Central memory CD8-positive, alpha-beta T cell (primary cell): ENCODE measurements around the gene ATG9B.
A peak's percentile ranks its signal among the peaks of the same experiment; 100 is the strongest.

Experiments used
- ATAC-seq: fragments of 150-1000 bp; cut with Tn5 transposase; replicated peaks from 2 replicates; pipeline ENCODE4 v1.10.0; 2022; ENCODE audit warnings: mild to moderate bottlenecking, moderate FRiP score, moderate number of reproducible peaks; ENCODE audit not compliant: poor library complexity, severe bottlenecking; ENCODE audit errors: extremely low read depth
- DNase-seq, 2 donors: peaks; one replicate each; pipeline ENCODE4 v3.0.0; 2021; ENCODE audit warnings: low spot score in 2 of 2
- H3K27ac Mint-ChIP-seq: one replicate; pipeline ENCODE4 v1.8.0; 2022; ENCODE audit warnings: low read depth, mild to moderate bottlenecking, moderate library complexity, mixed read lengths
- H3K27me3 Mint-ChIP-seq: one replicate; pipeline ENCODE4 v1.8.0; 2022; ENCODE audit warnings: mixed read lengths
- H3K36me3 Mint-ChIP-seq: one replicate; pipeline ENCODE4 v1.8.0; 2022; ENCODE audit warnings: mild to moderate bottlenecking, moderate library complexity, mixed read lengths; ENCODE audit not compliant: insufficient read depth
- H3K4me1 Mint-ChIP-seq: one replicate; pipeline ENCODE4 v1.8.0; 2022; ENCODE audit warnings: mixed read lengths
- H3K4me3 Mint-ChIP-seq: one replicate; pipeline ENCODE4 v1.8.0; 2022; ENCODE audit warnings: mild to moderate bottlenecking, moderate library complexity, mixed read lengths
- H3K9me3 Mint-ChIP-seq: one replicate; pipeline ENCODE4 v1.8.0; 2022; ENCODE audit warnings: mixed read lengths

Gene ATG9B

DNA sequence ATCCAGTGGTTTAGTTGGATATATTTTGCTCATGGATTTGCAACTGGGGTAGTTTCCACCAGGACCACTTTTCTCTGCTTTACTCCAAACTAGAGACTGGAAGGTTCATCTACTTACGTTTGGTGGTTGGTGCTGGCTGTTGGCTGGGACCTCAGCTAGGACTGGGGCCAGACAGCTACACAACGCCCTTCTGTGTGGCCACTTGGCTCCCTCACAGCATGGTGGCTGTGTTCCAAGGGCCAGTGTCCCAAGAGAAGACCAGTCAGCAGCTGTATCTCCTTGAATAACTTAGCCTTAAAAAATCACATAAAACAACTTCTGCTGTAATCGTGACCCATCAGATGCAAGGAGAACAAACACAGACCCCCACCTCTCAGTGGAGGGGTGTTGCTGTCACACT is 41.9 kb downstream of the ATG9B start:
- Mint-ChIP-seq H3K27ac (no peak overlapping the region), H3K4me1 (peaks cover 18% of the 10 kb centered on the region), H3K36me3 (peaks cover 2% of the 10 kb centered on the region), H3K27me3 (peaks cover 63% of the 10 kb centered on the region), H3K9me3 (no peaks in the 10 kb centered on the region), H3K4me3 (no peak overlapping the region)
- DNase-seq (no peak), ATAC-seq (no peak)

DNA sequence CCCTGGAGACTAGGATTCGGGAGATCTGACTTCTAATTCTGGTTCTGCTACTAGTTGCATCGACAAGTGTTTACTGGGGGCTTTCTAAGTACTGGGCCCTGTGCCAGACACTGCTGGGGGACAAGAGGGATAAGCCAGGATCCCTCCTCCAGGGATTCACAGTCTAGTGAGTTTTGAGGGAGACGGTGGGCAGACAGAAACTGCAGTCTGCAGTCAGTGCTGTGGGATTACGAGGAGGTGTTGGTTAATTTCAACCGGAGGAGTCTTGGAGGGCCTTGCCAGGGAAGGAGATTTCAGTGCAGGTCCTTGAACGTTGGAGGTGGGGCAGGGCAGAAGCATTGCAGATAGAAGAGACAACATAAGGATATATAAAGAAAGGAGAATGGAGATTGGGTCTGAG is 42.6 kb downstream of the ATG9B start:
- peaks cover 26% of the 10 kb centered on the region for H3K4me1 Mint-ChIP-seq
- no peak overlapping the region for H3K4me3 Mint-ChIP-seq
- H3K27ac Mint-ChIP-seq, result no peak overlapping the region
- peaks cover 71% of the 10 kb centered on the region for H3K27me3 Mint-ChIP-seq
- DNase-seq (no peak), ATAC-seq (no peak)
- peaks cover 5% of the 10 kb centered on the region for H3K36me3 Mint-ChIP-seq
- no peaks in the 10 kb centered on the region for H3K9me3 Mint-ChIP-seq

DNA sequence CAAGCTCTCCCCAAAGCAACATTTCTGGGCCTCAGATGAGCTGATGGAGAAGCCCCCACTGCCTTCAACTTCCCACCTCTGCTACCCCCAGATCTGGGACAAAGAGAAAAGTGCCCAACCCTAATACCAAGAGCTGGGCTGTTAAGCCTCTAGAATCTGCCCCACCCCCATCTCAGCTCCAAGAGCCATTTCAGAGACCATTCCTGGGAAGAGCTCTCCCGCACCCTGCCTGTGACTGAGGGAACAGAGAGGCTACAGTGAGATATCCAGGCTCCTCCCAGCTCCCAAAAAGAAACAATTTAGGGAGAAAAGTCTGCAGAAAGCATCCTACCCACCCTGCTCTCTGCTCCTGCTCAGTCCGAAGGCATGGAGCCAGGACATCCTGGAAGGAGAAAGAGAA is 43.6 kb downstream of the ATG9B start:
- Mint-ChIP-seq H3K36me3 (peaks cover 5% of the 10 kb centered on the region), H3K27ac (no peak overlapping the region), H3K9me3 (no peaks in the 10 kb centered on the region), H3K4me3 (no peak overlapping the region), H3K27me3 (peaks cover 70% of the 10 kb centered on the region), H3K4me1 (peaks cover 21% of the 10 kb centered on the region)
- ATAC-seq (no peak), DNase-seq (no peak)

DNA sequence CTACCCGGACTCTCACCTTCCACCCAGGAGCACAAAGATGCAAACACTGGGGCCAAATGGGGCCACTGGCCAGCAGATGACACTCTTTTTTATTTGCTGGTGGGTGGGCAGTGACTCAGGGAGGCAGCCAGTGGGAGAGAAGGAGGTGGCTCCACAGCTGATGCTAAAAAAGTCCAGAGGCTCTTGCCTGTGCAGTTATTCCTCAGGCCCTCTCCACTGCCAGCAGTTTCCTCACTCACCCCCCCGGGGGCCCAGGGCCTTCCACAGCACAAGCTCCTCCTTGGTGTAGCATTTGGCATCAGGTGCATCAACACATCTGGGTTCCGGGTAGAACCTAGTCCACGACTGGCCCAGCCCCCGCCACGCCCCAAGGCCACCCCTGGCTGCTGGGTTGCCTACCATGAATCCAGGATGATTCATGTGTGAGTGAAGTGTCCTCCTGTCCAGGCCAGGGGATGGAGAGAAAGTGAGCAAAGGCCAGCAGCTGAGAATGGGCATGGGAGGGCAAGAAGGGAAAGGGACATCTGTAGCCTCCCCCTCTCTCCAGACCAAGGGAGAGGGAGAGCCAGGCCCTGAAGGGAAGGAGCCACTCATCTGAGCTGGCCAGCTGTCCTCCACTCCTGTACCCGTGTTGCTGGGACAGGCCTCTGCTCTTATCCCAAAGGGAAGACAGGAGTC is 44.4 kb downstream of the ATG9B start:
- ATAC-seq (no peak), DNase-seq (no peak)
- peaks cover 67% of the 10 kb centered on the region for H3K27me3 Mint-ChIP-seq
- peak overlapping the region; percentile 31 for H3K4me3 Mint-ChIP-seq
- H3K9me3 Mint-ChIP-seq, result no peaks in the 10 kb centered on the region
- no peak overlapping the region for H3K27ac Mint-ChIP-seq
- H3K36me3 Mint-ChIP-seq, result peaks cover 5% of the 10 kb centered on the region
- peaks cover 24% of the 10 kb centered on the region for H3K4me1 Mint-ChIP-seq

DNA sequence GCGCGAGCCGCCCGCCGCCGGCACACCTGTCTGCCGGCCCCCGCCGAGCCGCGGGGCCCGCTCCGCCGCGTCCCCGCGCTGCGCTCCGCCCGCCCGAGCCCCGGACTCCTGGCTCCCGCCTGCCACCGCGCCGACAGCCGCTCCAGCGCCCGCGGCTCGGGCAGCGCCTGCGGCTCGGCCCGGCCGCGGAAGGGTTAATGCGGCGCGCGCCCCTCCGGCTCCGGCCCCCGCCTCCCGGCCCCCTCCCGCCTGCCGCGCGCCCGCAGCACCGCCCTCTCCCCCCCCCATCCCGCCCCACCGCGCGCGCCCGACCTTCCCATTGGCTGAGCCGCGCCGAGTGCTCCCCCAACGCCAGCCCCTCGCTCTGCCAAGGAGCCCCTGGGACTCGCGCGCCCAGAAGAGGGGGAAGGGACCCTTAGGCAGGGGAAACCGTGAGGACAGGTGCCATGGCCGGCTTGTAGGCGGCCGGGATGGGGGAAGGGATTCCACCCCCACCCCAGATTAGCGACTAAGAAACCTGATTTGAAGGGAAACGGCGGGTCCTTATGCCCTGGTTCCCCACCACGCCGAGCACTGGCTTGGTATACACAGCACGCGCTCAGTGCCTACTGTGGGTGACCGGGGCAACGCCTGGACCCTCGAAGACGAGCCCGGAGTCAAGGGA is 46.0 kb downstream of the ATG9B start, which contains the start of gene KCNH2:
KCNH2 (minus strand) TSS at position 196 of the 664 bp plus-strand sequence. CDS start 408 bp downstream, outside the sequence.
- Mint-ChIP-seq H3K4me1 (peaks cover 33% of the 10 kb centered on the region), H3K4me3 (peak within 1 kb of the TSS; percentile 82), H3K9me3 (no peaks in the 10 kb centered on the region), H3K27ac (no peak within 1 kb of the TSS), H3K27me3 (peaks cover 63% of the 10 kb centered on the region), H3K36me3 (peaks cover 7% of the 10 kb centered on the region)
- ATAC-seq (no peak), DNase-seq (no peak)

DNA sequence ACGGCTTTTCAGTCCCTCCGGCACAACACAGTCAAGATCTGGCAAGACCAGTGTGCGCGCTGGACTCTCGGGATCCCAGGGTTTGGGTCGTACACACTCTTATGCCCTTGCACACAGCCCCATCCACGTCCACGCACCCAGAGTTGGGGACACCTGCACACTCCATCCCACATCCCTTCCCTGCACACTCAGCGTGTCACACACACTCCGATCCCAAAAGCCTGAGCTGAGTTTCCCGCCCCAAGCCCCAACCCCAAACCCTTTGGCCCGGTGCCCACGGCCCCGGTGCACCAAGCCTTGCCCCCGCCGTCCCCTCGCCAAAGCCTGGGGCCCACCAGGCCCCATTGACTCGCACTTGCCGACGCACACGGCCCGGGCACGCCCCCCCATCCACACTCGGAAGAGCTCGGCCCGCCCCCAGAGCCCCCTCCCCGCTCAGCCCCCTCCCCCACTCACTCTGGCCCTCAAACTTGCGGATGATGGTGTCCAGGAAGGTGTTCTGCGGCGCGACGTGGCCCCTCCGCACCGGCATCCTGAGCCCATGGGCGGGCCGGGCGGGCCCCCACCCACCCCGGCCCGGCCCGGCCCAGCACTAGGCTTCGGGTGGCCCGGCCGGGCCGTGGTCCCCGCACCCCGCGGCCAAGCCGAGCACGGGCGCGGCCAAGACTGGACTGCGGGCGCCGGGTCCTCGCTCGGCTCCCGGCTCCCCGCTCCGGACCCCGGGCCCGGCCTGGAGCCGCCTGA is 46.7 kb downstream of the ATG9B start:
- peaks cover 7% of the 10 kb centered on the region for H3K36me3 Mint-ChIP-seq
- no peaks in the 10 kb centered on the region for H3K9me3 Mint-ChIP-seq
- DNase-seq, result no peak
- no peak overlapping the region for H3K27ac Mint-ChIP-seq
- no peak for ATAC-seq
- peaks cover 33% of the 10 kb centered on the region for H3K4me1 Mint-ChIP-seq
- H3K27me3 Mint-ChIP-seq, result peaks cover 56% of the 10 kb centered on the region
- peak overlapping the region; percentile 82 for H3K4me3 Mint-ChIP-seq

DNA sequence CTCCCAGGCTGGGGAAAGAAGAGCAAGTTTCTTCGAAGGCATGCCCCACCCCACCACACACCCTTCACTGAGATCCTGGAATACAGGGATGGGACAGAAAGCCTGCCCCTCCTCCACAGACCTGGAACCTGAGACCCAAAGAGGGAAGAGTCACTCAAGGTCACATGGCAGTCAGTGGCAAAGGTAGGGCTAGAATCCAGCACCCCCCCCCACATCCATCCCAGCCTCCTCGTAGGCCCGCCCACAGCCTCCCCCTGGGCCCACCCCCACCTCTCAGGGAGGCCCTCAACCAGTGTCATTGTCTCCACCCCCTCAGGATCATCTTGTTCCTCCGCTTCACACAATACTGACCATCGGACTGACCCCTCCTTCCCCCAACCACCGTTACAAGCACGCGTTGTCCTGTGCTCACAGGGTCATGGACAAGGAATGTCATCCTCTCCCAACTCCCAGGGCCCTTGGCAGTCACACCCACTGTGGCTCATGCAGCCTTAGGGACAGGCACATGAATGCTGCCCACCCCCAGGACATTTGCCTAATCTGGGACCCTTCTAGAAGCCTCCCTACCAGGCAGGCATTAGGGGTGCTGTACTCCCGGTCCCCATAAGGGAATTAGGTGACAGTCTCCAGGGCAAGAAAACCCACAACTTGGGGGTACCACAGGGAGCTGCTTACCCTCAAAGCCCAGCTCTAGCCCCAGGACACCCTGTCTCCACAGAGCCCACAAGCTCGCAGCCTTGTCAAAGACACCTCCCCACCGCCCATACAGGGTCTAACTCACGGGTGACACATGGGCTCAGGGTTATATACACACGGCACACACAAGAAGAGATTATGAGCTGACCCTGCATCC is 47.5 kb downstream of the ATG9B start:
- peaks cover 53% of the 10 kb centered on the region for H3K27me3 Mint-ChIP-seq
- DNase-seq (no peak), ATAC-seq (no peak)
- peak overlapping the region; percentile 77 for H3K27ac Mint-ChIP-seq
- peak overlapping the region; percentile 82 for H3K4me3 Mint-ChIP-seq
- H3K36me3 Mint-ChIP-seq, result peaks cover 7% of the 10 kb centered on the region
- no peaks in the 10 kb centered on the region for H3K9me3 Mint-ChIP-seq
- peaks cover 33% of the 10 kb centered on the region for H3K4me1 Mint-ChIP-seq

DNA sequence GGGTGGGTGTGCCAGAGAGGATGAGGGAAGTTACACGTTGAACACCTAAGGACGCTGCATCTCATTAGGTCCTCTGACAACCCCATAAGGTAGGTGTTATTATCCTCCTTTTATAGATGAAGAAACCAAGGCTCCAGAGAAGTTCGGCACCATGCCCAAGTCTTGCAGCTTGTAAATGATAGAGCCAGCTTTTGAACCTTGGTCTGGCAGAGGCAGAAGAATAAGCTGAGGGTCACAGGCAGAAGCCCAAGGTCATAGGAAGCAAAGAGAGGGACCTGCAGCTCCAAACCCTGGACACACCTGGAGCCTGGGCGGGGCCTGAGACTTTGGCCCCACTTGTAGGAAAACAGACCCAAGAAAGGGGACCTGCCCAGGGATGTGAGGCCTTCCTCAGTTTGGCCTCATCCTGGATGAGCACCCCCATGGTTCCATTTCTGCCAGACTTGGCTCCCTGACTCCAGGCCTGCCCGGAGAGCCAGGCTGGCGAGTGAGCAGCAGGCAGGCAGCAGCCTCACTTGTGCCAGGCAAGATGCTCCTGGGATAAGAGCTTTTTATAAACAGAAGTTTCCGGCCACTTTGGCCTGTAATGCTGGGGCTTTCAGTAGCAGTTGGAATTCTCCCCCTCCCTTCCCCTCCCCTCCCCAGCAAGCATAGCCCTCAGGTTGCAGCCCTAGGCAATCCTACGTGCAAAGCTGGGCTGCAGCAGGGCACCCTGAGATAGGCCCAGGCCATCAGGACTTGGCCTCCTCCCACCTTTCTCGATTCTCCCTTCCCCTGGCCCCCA is 48.6 kb downstream of the ATG9B start:
- peaks cover 43% of the 10 kb centered on the region for H3K27me3 Mint-ChIP-seq
- H3K36me3 Mint-ChIP-seq, result peaks cover 7% of the 10 kb centered on the region
- no peaks in the 10 kb centered on the region for H3K9me3 Mint-ChIP-seq
- ATAC-seq (no peak), DNase-seq (no peak)
- peak overlapping the region; percentile 82 for H3K4me3 Mint-ChIP-seq
- peak overlapping the region; percentile 62 for H3K27ac Mint-ChIP-seq
- H3K4me1 Mint-ChIP-seq, result peaks cover 33% of the 10 kb centered on the region

DNA sequence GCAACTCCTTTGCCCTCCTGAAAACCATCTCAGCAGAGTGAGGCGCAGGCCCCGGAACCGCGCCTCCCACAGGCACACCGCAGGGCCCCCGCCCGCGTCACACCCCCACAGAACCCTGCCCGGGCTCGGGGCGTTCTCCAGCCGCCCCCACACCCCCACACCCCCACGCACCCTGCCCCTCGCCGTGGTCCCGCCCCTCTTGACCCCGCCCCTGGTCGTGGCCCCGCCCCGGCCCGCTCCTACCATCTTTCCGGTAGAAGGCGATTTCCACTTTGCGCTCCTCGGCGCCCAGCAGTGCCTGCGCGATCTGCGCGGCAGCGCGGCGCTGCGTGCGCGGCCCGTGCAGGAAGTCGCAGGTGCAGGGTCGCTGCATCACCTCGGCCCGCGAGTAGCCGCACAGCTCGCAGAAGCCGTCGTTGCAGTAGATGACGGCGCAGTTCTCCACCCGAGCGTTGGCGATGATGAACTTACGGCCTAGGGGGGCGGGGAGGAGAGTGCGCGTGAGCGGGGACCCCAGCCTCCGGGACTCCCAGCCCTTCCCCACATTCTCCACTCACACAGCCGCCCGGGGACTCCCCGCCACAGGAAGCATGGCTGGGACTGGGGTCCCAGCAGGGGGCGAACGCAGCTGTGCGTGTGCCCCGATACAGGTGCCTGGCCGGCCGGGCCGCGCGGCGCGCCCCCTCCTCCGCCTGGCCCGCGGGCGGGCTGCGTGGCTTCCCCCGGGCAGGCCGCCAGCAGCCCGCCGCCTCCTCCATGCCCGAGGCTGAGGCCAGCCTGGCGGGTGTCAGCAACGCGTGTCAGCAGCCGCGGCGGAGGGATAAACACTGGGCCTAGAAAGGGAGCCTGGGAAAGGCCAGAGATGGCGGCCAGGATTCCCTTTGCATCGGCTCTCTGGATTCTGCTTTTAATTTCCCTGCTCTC is 49.6 kb downstream of the ATG9B start:
- DNase-seq (peak; percentile 55 to 65), ATAC-seq (peak; percentile 78)
- Mint-ChIP-seq H3K27ac (peak overlapping the region; percentile 62), H3K4me3 (peak overlapping the region; percentile 82), H3K9me3 (no peaks in the 10 kb centered on the region), H3K27me3 (peaks cover 33% of the 10 kb centered on the region), H3K36me3 (peaks cover 7% of the 10 kb centered on the region), H3K4me1 (peaks cover 33% of the 10 kb centered on the region)

DNA sequence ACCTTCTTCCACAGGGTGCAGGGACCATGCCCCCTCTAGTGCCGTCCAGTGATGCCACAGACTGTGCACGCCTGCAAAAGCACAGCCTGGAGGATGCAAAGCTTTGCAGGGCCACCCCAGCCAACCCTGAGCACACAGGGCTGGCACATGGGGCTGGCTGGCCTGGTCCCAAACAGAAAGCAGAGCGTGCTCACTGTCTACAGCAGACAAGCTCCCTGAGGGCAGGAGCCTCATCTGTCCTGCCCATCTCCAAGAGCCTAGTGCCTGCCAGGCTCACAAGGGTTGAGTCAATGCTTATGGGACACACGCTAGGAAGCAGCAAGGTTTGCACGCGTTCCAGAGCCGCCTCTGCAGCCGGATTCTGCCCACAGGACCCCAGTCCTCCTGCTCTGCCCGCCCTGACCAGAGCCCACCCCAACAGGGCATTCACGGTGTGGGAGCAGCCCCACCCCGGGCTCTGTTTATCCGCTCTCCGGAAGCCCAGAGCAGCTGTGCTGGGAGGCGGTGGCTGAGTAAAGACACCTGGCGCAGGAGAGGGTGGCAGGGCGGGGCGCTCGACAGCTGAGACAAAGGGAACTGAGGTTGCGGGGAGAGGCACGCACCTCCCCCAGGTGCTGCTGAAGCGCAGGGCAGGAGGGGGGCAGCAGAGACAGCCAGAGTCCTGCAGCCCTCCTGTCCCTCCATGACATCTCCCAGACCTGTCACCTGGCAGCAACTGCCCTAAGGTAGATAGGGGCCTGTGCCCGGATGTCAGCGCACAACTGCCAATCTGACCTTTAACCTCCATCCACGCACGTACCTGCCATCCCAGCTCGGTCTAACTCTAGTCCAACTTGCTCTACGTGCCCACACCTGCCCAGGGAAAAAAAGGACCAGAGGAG is 50.5 kb downstream of the ATG9B start:
- H3K27me3 Mint-ChIP-seq, result peaks cover 24% of the 10 kb centered on the region
- H3K4me3 Mint-ChIP-seq, result peak overlapping the region; percentile 82
- no peak overlapping the region for H3K27ac Mint-ChIP-seq
- DNase-seq, result no peak
- peak; percentile 34 for ATAC-seq
- no peaks in the 10 kb centered on the region for H3K9me3 Mint-ChIP-seq
- H3K36me3 Mint-ChIP-seq, result peaks cover 7% of the 10 kb centered on the region
- peaks cover 30% of the 10 kb centered on the region for H3K4me1 Mint-ChIP-seq
